BE2C (cell line): Measurements from ENCODE around the gene CAPN14.

Experiments
- DNase-seq: peaks from one replicate; pipeline ENCODE4 v3.0.0-alpha.2; 2020
- H3K27me3 ChIP-seq: fragments of 250-450 bp; sonication (Bioruptor Pico); 2 replicates; pipeline ENCODE4 v1.5.1; 2020; ENCODE audit warnings: mild to moderate bottlenecking
- H3K36me3 ChIP-seq: fragments of 250-450 bp; sonication (Bioruptor Pico); 2 replicates; pipeline ENCODE4 v1.5.1; 2020; ENCODE audit warnings: mild to moderate bottlenecking
- H3K4me1 ChIP-seq: fragments of 250-450 bp; sonication (Bioruptor Pico); 2 replicates; pipeline ENCODE4 v1.5.1; 2020
- H3K4me3 ChIP-seq: 2 replicates; pipeline ENCODE4 v1.5.1; 2011; ENCODE audit warnings: low read depth, low read length
- H3K9me3 ChIP-seq: fragments of 250-450 bp; sonication (Bioruptor Pico); 2 replicates; pipeline ENCODE4 v1.5.1; 2020
- CTCF ChIP-seq: IDR thresholded peaks from 2 replicates; pipeline ENCODE4 v1.5.1; 2012; ENCODE audit warnings: mild to moderate bottlenecking, low read depth, low read length

Gene CAPN14

GRCh38 chr2:31231571-31232302, 14.4 kb upstream of the CAPN14 start:
- Histone ChIP-seq H3K27me3 (peaks cover 29% of the 10 kb centered on the region), H3K36me3 (no peaks in the 10 kb centered on the region), H3K4me1 (no peaks in the 10 kb centered on the region), H3K9me3 (no peaks in the 10 kb centered on the region), H3K4me3 (no peak overlapping the region)
- DNase-seq = no peak
- no peak for TF ChIP-seq CTCF

GRCh38 chr2:31230751-31231150, 13.4 kb upstream of the CAPN14 start:
- Histone ChIP-seq H3K4me3 (no peak overlapping the region), H3K36me3 (no peaks in the 10 kb centered on the region), H3K9me3 (no peaks in the 10 kb centered on the region), H3K4me1 (no peaks in the 10 kb centered on the region), H3K27me3 (peaks cover 38% of the 10 kb centered on the region)
- DNase-seq = no peak
- TF ChIP-seq CTCF = no peak

- H3K27me3 ChIP-seq = peaks cover 42% of the 10 kb centered on the region
- no peaks in the 10 kb centered on the region for H3K9me3 ChIP-seq
- no peaks in the 10 kb centered on the region for H3K36me3 ChIP-seq
- no peak for TF ChIP-seq CTCF
- no peaks in the 10 kb centered on the region for H3K4me1 ChIP-seq
- H3K4me3 ChIP-seq = no peak overlapping the region
- DNase-seq = no peak
These were observed 11.4 kb upstream of the CAPN14 start for GRCh38 chr2:31228717-31229116.

- H3K9me3 ChIP-seq = no peaks in the 10 kb centered on the region
- no peak for TF ChIP-seq CTCF
- no peak for DNase-seq
- no peaks in the 10 kb centered on the region for H3K4me1 ChIP-seq
- H3K4me3 ChIP-seq = no peak overlapping the region
- H3K36me3 ChIP-seq = no peaks in the 10 kb centered on the region
- H3K27me3 ChIP-seq = peaks cover 45% of the 10 kb centered on the region
These were observed 10.4 kb upstream of the CAPN14 start for GRCh38 chr2:31227711-31228125.

GRCh38 chr2:31227110-31227509, 9.8 kb upstream of the CAPN14 start:
- TF ChIP-seq CTCF = no peak
- no peaks in the 10 kb centered on the region for H3K4me1 ChIP-seq
- H3K27me3 ChIP-seq = peaks cover 48% of the 10 kb centered on the region
- DNase-seq = no peak
- no peaks in the 10 kb centered on the region for H3K9me3 ChIP-seq
- no peak overlapping the region for H3K4me3 ChIP-seq
- no peaks in the 10 kb centered on the region for H3K36me3 ChIP-seq

GRCh38 chr2:31226266-31226665, 9.0 kb upstream of the CAPN14 start:
- Histone ChIP-seq H3K36me3 (no peaks in the 10 kb centered on the region), H3K9me3 (no peaks in the 10 kb centered on the region), H3K27me3 (peaks cover 52% of the 10 kb centered on the region), H3K4me1 (no peaks in the 10 kb centered on the region), H3K4me3 (no peak overlapping the region)
- TF ChIP-seq CTCF = no peak
- DNase-seq = no peak
